UCSD-AML1 (cell line): Measurements from ENCODE around the gene RANBP3.
"Not testable (repeated sequence)": the region's sequence is repeated elsewhere in the genome, so short reads cannot be mapped to it uniquely, and the experiment has no call there.

Experiments
- DNase-seq: peaks from one replicate; lab custom pipeline; 2025; ENCODE audit not compliant: unreplicated experiment; lab: John Stamatoyannopoulos, UW

The RANBP3 gene

GRCh38 chr19:5966941-5967340 lies 11.0 kb downstream of the RANBP3 start:
- DNase-seq: no peak

- no peak for DNase-seq
These were observed 11.7 kb downstream of the RANBP3 start for GRCh38 chr19:5966215-5966614.

GRCh38 chr19:5964816-5965565 lies 12.9 kb downstream of the RANBP3 start:
- no peak for DNase-seq

- no peak for DNase-seq
These were observed 14.1 kb downstream of the RANBP3 start for GRCh38 chr19:5963855-5964254.

- not testable (repeated sequence) for DNase-seq
These were observed 14.7 kb downstream of the RANBP3 start for GRCh38 chr19:5963259-5963658.

GRCh38 chr19:5961969-5962945 lies 15.7 kb downstream of the RANBP3 start:
- peak; percentile 63 for DNase-seq

- DNase-seq: not testable (repeated sequence)
These were observed 16.3 kb downstream of the RANBP3 start for GRCh38 chr19:5961641-5961968.

- DNase-seq: no peak
These were observed 17.6 kb downstream of the RANBP3 start for GRCh38 chr19:5960005-5961001.

GRCh38 chr19:5959260-5960004 lies 18.5 kb downstream of the RANBP3 start:
- no peak for DNase-seq

GRCh38 chr19:5958851-5959122 lies 19.2 kb downstream of the RANBP3 start:
- DNase-seq: no peak

- no peak for DNase-seq
These were observed 19.7 kb downstream of the RANBP3 start for GRCh38 chr19:5958074-5958850.

- no peak for DNase-seq
These were observed 20.8 kb downstream of the RANBP3 start for GRCh38 chr19:5957170-5957569.

- no peak for DNase-seq
These were observed 21.2 kb downstream of the RANBP3 start for GRCh38 chr19:5956728-5957127.

GRCh38 chr19:5956323-5956722 lies 21.6 kb downstream of the RANBP3 start:
- no peak for DNase-seq

GRCh38 chr19:5955636-5955935 lies 22.4 kb downstream of the RANBP3 start:
- DNase-seq: no peak

GRCh38 chr19:5954293-5954692 lies 23.6 kb downstream of the RANBP3 start:
- no peak for DNase-seq

GRCh38 chr19:5953680-5954213 lies 24.2 kb downstream of the RANBP3 start:
- DNase-seq: no peak

GRCh38 chr19:5953030-5953589 lies 24.8 kb downstream of the RANBP3 start:
- DNase-seq: no peak
